Fibroblast of skin of scalp (primary cell): ENCODE results near the gene BRMS1L. TPM values are rescaled to one million over a fixed set of nuclear protein-coding genes. Genes with fewer than 3 reads are reported as not detected.
"Not testable (repeated sequence)": the region's sequence is repeated elsewhere in the genome, so short reads cannot be mapped to it uniquely, and the experiment has no call there.

Experiments
- DNase-seq: peaks from one replicate; pipeline ENCODE4 v3.0.0-alpha.2; 2013
- polyA plus RNA-seq, 2 experiments: library from polyadenylated mRNA; unstranded; fragments of 120-200 nt; gene quantifications; one replicate each; pipeline ENCODE4 v1.2.1, GENCODE V29; 2013; ENCODE audit not compliant: insufficient read length in 2 of 2

Gene BRMS1L, protein sequence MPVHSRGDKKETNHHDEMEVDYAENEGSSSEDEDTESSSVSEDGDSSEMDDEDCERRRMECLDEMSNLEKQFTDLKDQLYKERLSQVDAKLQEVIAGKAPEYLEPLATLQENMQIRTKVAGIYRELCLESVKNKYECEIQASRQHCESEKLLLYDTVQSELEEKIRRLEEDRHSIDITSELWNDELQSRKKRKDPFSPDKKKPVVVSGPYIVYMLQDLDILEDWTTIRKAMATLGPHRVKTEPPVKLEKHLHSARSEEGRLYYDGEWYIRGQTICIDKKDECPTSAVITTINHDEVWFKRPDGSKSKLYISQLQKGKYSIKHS
- polyA plus RNA-seq (2013, experiment 1 of 2; ENCODE audit: insufficient read length): 10.9 TPM
- polyA plus RNA-seq (2013, experiment 2 of 2; ENCODE audit: insufficient read length): 14.2 TPM

DNA sequence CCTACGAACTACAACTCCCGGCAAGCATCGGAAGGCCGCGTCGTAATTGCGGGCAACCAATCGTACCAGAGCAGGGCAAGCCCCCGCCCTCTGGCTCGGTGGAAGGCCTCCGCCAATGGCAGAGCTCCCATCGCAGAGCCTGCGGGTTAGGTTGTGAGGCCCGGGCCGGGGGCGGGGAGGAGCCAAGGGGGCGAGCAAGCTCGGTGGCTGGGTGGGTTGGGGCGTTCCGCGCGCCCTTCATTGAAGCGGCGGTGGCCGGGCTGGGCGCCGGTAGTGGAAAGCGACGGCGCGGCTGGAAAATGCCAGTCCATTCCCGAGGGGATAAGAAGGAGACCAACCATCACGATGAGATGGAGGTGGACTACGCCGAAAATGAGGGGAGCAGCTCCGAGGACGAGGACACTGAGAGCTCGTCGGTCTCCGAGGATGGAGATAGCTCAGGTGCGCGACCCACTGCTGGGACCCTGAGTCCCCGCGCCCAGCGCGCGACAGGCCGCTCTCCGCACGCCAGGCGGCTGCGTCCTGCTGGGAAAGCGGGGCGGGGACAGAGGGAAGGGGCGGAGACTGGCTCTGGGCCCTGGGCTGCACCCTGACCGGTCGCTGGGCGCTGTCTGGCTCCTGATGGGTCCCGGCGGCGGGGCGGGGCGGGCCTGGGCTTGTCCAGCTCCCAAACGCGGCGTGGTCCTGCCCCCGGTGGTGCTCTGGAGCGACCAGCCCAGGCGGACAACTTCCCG, at the start of gene BRMS1L:
BRMS1L (plus strand) TSS at position 121 of the 734 bp plus-strand sequence; CDS start at position 300, 179 bp downstream.
- DNase-seq: peak; percentile 99

DNA sequence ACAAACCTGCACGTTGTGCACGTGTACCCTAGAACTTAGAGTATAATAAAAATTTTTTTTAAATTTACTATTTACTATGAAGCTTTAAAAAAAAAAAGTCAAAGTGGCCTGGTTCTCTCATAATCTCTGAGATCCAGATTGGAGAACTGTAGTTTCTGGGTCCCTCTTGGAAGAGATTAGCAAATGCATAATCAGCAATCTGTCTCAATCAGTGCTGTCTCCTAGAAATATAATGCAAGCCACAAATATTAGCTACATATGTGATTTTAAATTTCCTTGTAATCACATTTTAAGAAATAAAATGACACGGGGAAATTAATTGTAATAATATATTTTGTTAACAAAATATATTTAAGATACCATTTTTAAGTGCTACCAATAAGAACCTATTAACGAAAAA, 49.3 kb upstream of the BRMS1L start:
- no peak for DNase-seq

DNA sequence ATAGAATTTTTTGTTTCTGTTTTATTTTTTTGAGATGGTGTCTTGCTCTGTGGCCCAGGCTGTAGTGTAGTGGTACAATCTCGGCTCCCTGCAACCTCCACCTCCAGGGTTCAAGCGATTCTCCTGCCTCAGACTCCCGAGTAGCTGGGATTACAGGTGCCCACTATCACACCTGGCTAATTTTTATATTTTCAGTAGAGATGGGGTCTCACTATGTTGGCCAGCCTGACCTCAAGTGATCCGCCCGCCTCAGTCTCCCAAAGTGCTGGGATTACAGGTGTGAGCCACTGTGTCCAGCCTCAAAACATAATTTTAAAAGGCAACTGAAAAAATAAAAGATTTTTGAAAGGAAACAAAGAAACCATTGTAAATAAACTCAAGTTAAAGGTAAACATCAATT, 48.6 kb upstream of the BRMS1L start:
- not testable (repeated sequence) for DNase-seq

DNA sequence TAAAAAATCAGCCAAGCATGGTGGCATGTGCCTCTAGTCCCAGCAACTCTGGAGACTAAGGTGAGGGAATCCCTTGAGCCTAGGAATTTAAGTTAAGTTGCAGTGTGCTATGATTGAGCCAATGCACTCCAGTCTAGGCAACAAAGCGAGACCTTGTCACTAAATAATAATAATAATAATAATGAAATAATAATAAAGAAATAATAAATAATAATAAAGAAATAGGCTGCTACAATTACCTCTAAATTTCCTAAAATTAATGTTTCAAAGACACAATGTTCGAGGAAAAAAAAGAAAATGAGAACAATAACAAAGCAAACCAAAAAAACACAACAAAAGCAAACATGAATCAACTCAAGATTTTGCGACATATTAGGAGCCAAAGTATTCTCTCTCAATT, 46.8 kb upstream of the BRMS1L start:
- no peak for DNase-seq

DNA sequence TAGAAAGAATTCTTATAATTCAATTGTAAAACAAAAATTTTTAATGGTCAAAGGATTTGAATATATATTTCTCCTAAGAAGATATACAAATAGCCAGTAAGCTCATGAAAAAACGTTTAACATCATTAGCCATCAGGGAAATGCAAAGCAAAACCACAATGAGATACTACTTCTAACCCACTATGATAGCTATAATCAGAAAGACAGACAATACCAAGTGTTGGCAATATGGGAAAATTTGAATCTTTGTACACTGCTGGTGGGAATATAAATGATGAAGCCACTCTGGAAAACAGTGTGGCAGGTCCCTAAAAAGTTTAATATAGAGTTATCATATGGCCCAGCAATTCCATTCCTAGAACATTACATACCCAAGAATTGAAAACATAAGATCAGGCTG, 42.4 kb upstream of the BRMS1L start:
- no peak for DNase-seq

DNA sequence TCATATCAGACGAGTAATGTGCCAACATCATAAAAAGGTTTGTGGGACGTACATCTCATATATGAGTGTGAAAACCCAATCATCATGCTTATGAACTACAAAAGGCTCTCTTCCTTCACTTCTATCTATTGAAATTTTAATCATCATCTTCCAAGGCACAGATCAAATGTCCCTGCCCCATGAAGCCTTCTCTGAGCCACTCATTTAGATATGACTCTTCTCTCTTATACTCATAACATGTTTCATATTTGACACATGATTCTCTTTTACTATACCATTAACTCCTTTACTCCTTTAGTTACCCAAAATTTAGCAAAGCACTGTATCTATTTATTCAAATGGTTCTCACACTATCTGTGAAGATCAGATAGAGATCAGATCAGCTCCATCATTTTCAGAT, 39.3 kb upstream of the BRMS1L start:
- no peak for DNase-seq

DNA sequence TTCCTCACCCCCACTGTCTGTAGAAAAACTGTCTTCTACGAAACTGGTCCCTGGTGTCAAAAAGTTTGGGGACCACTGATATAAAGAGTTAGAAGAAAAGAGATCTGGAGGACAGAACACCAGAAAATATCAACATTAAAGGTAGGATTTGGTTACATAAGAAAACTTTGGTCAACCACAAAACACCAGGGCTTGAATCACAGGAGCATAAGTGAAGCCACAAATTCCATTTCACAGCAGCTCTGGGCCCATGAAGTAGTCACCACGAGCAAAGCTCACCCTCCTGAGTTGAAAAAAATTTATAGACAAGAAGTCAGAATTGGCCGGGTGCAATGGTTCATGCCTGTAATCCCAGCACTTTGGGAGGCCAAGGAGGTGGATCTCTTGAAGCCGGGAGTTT, 36.5 kb upstream of the BRMS1L start:
- peak; percentile 24 for DNase-seq

DNA sequence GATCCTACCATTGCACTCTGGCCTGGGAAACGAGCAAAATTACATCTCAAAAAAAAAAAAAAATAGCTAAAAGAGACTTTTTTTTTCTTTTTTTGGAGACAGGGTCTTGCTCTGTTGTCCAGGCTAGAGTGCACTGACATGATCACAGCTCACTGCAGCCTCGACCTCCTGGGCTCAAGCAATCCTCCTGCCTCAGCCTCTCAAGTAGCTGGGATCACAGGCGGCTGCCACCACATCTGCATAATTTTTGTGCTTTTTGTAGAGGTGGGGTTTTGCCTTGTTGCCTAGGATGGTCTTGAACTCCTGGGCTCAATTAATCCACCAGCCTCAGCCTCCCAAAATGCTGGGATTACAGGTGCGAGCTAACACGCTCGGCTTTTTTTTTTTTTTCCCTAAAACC, 28.3 kb upstream of the BRMS1L start:
- no peak for DNase-seq

DNA sequence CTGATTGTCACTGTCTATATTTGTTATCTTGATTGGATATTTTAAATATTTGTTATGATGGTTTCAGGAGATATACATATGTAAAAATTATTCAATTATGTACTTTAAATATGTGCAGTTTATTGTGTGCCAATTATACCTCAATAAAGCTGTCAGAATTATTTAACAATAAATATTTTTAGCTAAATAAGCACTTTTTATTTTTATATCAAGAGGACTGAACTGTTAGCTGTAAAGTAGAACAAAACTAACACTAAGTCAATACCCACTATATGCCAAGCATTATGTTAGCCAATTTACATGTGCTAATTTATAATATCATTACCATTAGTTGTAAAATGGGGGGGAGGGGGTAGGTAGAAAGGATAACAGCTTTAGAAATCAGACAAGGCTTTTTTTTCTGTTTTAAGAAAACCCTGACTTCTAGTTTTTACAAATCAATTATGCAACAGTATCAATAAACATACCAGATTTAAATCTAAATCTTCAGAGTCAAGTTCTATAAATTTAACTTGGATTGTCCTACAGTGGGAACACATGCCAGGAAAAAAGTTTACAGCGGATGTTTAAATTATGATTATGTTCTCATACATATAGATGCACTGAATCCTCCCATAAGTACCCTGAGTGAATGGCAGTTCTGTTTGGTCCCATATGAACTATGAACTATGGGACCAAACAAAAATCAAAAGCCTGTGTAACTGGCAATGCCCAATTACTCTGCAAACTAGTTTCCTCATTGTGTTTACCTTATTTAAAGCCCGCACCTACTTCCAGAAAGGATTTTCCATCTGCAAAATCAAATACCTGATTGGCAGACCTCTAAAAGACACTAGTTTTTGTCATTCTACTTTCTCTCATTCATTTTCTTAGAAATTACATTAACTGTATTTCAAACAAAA, 19.9 kb upstream of the BRMS1L start:
- DNase-seq: no peak

DNA sequence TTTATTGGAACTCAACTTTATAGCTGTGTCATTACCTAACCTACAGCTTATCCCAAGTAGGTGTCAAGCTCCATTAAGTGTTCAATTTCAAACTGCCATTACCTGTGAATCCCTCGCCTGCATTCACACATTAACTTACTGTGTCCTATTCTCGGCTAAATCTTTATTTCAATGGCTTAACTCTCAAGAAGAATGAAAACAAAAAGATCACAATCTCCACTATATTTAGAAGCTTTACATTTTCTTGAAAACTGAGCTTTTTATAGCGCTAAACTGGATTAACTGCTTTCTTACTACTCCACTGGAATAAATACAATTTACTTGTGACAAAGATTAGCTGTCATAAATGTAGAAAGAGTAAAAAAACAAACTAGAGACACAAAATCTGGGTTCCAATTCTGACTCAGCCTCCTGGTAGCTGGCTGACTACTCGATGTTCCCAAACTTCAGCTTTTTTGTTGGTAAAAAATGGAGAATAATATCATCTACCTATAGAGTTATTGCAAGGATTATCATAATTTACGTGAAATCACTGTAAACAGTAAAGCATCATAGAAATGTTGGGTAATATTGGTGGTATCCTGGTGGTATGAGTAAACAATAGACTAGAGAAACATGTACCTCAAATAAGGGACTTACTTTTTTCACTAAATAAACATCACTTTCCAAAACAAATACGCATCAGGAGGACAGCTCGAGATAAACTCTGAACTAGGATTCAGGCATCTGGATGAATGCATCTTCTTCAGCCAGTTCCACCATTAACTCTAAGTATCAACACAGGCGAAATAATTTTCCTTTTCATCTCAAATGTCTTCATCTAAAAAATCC, 18.8 kb upstream of the BRMS1L start:
- DNase-seq: no peak

DNA sequence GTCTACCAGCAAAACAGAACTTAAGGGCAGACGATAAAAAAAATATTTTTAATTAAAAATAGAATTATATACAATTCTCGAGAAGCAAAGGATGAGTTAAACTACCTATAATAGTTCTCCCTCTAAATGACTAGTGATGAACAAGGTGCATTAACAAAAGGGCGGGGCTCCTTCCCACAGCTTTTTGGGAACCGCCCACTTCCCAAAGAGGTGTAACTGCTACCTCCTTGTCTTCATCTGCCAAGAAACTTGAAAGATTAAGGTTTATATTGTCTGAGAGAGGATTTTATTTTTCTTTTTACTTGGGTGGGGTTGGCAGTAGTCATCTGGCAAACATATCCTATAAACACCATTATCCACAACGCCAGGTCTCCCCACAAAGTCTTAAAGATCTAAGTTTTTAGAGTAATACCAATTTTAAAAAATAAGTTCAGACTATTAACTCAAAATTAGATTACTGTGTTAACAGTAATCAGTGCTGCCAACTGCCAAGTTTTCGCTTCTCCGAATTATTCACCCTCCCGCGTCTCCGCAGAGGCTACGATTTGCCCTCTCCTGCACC, 18.0 kb upstream of the BRMS1L start:
- no peak for DNase-seq

DNA sequence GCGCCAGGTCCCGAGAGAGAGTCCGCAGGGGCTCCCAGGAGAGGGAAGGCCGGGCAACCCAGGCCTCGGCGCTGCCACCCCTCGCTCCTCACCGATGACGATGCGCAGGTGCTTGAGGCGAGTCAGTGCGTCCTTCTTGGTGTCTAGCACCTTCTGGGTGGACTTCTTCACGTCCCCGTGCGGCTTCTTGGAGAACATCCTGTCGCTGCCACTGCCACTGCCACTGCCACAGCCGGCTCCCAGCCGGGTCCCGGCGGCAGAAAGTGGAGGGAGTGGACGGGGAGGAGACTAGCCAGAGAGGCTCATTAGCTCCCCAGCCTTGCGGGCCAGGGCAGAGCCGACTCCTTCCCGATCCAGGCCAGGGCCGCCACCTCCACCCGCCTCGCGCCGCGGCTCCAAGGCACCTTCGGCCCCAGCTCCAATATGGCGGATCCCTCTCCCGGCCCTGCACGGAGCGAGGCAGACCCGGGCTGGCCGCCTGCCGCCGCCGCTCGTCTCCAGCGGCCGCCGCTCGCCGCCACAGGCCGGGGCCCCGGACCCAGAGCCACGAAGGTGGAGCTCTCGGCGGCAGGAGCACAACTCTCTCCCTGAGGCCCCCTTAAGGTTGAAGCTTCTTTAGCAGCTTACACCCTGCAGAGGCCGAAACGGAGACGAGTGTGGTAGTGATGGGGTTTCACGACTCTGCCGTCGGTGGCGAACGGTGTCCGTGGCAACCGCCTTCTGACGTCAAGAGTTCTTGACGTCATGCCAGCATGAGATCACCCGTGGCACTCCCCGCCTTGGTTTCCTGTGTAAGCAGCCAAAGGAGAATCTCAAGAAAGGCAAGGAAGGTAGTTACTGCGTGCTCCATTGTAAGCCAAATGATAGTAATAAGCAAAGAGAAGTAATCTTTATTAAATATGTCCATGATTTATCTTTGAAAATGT, 17.2 kb upstream of the BRMS1L start, which contains the start of gene RALGAPA1:
RALGAPA1 (minus strand) TSS at position 658 of the 926 bp plus-strand sequence; CDS start at position 198, 460 bp downstream.
- peak; percentile 99 for DNase-seq

DNA sequence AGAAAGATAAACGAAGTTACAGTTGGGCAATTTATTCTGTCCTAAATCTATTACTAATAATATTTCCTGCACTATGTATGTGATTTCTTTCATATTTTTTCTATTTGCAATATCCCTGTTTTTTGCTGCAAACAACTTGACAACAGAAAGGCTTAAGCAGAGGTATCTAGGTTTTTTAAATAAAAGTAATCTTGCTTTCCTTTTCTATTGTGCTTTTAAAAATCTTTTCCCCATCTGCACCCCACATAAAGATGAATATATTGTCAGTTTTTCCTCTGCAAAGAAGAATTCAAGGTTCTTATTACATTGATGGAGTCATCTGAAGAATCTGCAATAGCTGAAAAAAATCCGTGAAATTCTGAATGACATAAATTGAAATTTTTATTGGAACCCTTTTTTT, 16.5 kb upstream of the BRMS1L start:
- no peak for DNase-seq

DNA sequence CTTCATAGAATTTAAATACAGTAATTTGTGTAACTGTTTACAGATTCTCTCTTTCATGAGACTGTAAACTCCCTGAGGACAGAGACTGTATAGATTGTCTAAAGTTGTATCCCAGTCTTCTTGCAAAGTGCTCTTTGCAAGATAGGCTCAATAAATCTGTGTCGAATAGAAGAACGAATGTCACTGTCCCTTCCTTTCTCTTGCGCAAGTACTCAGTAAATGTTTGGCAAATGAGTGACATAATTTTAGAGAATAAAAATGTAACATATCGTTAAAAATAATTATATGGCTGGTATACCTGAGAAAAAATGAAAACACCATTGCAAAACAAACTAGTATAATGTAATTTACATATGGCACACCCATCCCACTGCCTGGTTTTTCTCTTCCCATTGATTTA, 15.2 kb upstream of the BRMS1L start:
- DNase-seq: no peak

DNA sequence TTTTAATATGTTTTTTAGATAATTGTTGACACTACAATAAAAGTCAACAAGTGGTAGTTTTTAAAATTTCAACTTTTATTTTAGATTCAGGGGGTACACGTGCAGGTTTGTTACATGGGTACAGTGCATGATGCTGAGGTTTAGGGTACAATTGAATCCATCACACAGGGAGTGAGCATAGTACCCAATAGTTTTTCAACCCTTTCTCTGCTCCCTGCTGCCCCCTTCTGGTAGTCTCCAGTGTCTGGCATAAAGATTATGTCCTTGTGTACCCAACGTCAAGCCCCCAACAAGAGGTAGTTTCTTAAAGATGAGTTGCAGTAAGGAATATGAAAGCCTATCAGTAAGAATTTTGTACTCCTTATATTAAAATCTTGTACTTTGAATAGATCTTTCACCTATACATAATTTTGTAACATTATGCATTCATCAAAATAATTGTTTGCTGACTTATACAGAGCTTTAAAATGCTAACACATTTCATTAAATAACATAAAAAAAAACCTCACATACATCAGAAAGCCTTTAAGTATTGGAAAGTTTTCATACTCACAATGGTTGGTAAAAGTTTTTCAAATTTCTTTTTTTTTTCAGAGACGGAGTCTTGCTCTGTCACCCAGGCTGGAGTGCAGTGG, 11.7 kb upstream of the BRMS1L start:
- peak; percentile 51 for DNase-seq

DNA sequence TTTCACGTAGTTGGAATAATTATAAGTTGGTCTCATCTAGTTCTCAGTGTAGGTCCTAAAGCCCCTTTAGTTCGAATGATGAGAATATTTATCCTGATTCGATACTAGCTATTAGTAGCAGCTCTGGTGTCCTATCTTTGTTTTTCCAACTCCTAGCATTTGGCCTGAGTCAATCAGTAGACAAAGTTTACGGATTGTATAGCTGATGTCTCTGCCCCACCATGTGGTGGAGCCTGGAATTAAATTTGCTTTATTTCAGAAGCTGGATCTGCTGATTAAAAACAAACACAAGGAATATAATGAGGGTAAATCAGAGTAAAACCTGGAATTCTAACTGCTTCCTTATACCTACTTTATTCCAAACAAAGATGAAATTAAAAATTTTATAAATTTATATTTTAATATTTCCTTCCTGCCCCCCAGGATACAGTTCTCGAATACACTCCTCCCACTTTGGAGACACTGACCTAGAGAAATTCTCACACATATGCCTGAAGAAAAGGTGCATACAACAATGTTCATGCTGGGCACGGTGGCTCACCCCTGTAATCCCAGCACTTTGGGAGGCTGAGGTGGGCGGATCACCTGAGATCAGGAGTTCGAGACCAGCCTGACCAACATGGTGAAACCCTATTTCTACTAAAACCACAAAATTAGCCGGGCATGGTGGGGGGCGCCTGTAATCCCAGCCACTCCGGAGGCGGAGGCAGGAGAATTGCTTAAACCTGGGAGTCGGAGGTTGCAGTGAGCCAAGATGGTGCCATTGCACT, 7.6 kb upstream of the BRMS1L start:
- peak; percentile 37 for DNase-seq

DNA sequence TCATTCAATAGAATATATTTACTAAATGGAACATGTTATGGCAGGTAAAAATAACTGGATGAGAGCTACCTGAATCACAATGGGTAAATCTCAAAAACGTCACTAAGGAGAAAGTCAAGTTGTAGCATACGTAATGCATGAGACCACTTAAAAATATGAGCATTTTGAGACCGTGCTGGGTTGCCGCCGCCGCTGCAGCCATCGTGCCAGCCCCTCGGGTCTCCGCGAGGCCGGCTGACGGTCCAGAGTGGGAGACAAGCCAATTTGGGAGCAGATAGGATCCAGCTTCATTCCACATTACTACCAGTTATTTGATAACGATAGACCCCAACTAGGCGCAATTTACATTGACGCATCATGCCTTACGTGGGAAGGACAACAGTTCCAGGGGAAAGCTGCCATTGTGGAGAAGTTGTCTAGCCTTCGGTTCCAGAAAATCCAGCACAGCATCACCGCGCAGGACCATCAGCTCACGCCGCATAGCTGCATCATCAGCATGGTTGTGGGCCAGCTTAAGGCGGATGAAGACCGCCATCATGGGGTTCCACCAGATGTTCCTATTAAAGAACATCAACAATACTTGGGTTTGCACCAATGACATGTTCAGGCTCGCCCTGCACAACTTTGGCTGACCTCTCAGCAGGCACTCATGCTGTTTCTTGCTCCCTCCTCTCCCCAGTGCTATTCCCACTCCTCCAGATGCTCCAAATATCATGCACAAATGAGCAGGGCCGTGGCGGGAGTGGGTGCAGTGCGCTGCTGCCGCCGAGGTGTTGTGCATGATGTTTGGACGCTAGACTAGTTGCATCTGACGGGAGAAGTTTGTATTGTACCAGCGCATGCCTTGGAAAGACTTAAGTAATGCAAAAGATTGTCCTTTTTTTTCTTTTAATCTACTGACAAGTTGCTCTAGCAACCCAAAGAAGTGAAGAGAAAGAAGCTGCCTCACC, 6.3 kb upstream of the BRMS1L start:
- no peak for DNase-seq
